GM12878 (cell line): Measurements from ENCODE around the gene GTF3C1. TPM values are rescaled to one million over a fixed set of nuclear protein-coding genes. Genes with fewer than 3 reads are reported as not detected.

Experiments
- ATAC-seq: fragments of 200-7000 bp; cut with Tn5 transposase; 3 replicates; pipeline ENCODE4 v1.9.1; 2020; ENCODE audit warnings: mild to moderate bottlenecking, moderate library complexity
- BruUV-seq: library from RNA; stranded (reverse); fragments of 400-500 nt; replicated peaks from 2 replicates; lab custom pipeline; 2021; lab: Mats Ljungman, UMichigan
- CTCF ChIA-PET: fragments of 300-600 bp; sonication (Branson Sonifier 250); formaldehyde crosslinking; extraction: SDS; loops from one replicate; lab custom pipeline; 2021; ENCODE audit warnings: inconsistent platforms; lab: Yijun Ruan, JAX
- POLR2A ChIA-PET: fragments of 350-600 bp; formaldehyde crosslinking; extraction: SDS; loops from one replicate; lab custom pipeline; 2021; ENCODE audit warnings: inconsistent platforms; lab: Charles Lee
- RAD21 ChIA-PET: fragments of 300-600 bp; sonication (Branson Sonifier 250); formaldehyde crosslinking; loops from one replicate; lab custom pipeline; 2023; ENCODE audit warnings: antibody characterized with exemption; ENCODE audit not compliant: unreplicated experiment; lab: Charles Lee
- SMC1A ChIA-PET: fragments of 300-600 bp; sonication (Branson Sonifier 250); formaldehyde crosslinking; loops from one replicate; lab custom pipeline; 2023; ENCODE audit not compliant: unreplicated experiment, uncharacterized antibody; lab: Charles Lee
- DNase-seq: peaks from one replicate; pipeline ENCODE4 v3.0.0-alpha.2; 2011; ENCODE audit warnings: low read depth, low spot score
- FAIRE-seq: peaks from 3 replicates; lab custom pipeline; 2011; peaks lifted over from hg19 to GRCh38; lab: Jason Lieb, UNC
- H2AFZ ChIP-seq: 2 replicates; pipeline ENCODE4 v1.6.0; 2011; ENCODE audit warnings: low read depth, low read length, control low read depth; ENCODE audit not compliant: control insufficient read depth
- H3K27ac ChIP-seq: 2 replicates; pipeline ENCODE4 v1.5.1; 2011; ENCODE audit warnings: control low read depth; ENCODE audit not compliant: control insufficient read depth, insufficient read depth
- H3K27me3 ChIP-seq, 2 experiments: replicated peaks in 1 of 2; 2 replicates each; pipeline versions ENCODE4 v1.6.0 to v1.6.1; 2011; ENCODE audit warnings: low read length in 1 of 2; ENCODE audit not compliant: control insufficient read depth in 2 of 2, insufficient read depth in 2 of 2
- H3K36me3 ChIP-seq, 2 experiments: 2 replicates each; pipeline ENCODE4 v1.5.1; 2011; ENCODE audit warnings: low read length in 1 of 2; ENCODE audit not compliant: control insufficient read depth in 2 of 2, insufficient read depth in 2 of 2
- H3K4me1 ChIP-seq: 2 replicates; pipeline ENCODE4 v1.6.1; 2011; ENCODE audit warnings: mild to moderate bottlenecking, low read length, moderate library complexity, mixed read lengths; ENCODE audit not compliant: control insufficient read depth, insufficient read depth
- H3K4me2 ChIP-seq: 2 replicates; pipeline ENCODE4 v1.6.0; 2011; ENCODE audit warnings: control low read depth; ENCODE audit not compliant: control insufficient read depth, insufficient read depth
- H3K4me3 ChIP-seq: fragments of 200-600 bp; sonication (generic); 2 replicates; pipeline ENCODE4 v1.5.1; 2016
- H3K79me2 ChIP-seq: 2 replicates; pipeline ENCODE4 v1.6.0; 2011; ENCODE audit warnings: low read length; ENCODE audit not compliant: control insufficient read depth, insufficient read depth
- H3K9ac ChIP-seq: 2 replicates; pipeline ENCODE4 v1.8.0; 2011; ENCODE audit warnings: low read length, control low read depth, mixed read lengths; ENCODE audit not compliant: control insufficient read depth, insufficient read depth
- H3K9me3 ChIP-seq: replicated peaks from 3 replicates; pipeline ENCODE4 v1.5.1; 2011; ENCODE audit warnings: mild to moderate bottlenecking, low read length; ENCODE audit not compliant: control insufficient read depth, insufficient read depth
- H4K20me1 ChIP-seq: 2 replicates; pipeline ENCODE4 v1.6.0; 2011; ENCODE audit not compliant: control insufficient read depth, insufficient read depth
- CHD1 ChIP-seq: IDR thresholded peaks from 2 replicates; pipeline ENCODE4 v1.6.1; 2012; ENCODE audit warnings: low read depth, low read length, improper control_type of control experiment
- DPF2 ChIP-seq: fragments of 450-650 bp; IDR thresholded peaks from 2 replicates; pipeline ENCODE4 v1.6.1; 2017; ENCODE audit warnings: mild to moderate bottlenecking
- E2F4 ChIP-seq: IDR thresholded peaks from 2 replicates; pipeline ENCODE4 v1.6.1; 2012; ENCODE audit warnings: low read depth, low read length, improper control_type of control experiment
- EP300 ChIP-seq, 2 experiments: fragments of 150-350 bp in 1 of 2; IDR thresholded peaks; 2 replicates each; pipeline ENCODE4 v1.6.1; 2011 to 2012; ENCODE audit warnings: low read depth in 2 of 2, low read length in 2 of 2, borderline replicate concordance in 1 of 2, improper control_type of control experiment in 1 of 2, inconsistent platforms in 1 of 2; ENCODE audit not compliant: control insufficient read depth in 1 of 2
- ESRRA ChIP-seq: IDR thresholded peaks from 2 replicates; pipeline ENCODE4 v1.6.1; 2012; ENCODE audit warnings: mild to moderate bottlenecking, low read length, improper control_type of control experiment
- HCFC1 ChIP-seq: fragments of 150-350 bp; IDR thresholded peaks from 2 replicates; pipeline ENCODE4 v1.6.1; 2014; ENCODE audit warnings: low read length
- IRF4 ChIP-seq: IDR thresholded peaks from 2 replicates; pipeline ENCODE4 v1.6.1; 2011; ENCODE audit warnings: low read depth, low read length
- KDM1A ChIP-seq: fragments of 200-600 bp; sonication (generic); IDR thresholded peaks from 2 replicates; pipeline ENCODE4 v1.6.1; 2016; ENCODE audit warnings: borderline replicate concordance
- KLF5 ChIP-seq: fragments of 450-650 bp; IDR thresholded peaks from 2 replicates; pipeline ENCODE4 v1.6.1; 2014; ENCODE audit warnings: mild to moderate bottlenecking; ENCODE audit not compliant: partially characterized antibody
- MAX ChIP-seq: IDR thresholded peaks from 2 replicates; pipeline ENCODE4 v1.6.1; 2012; ENCODE audit warnings: low read depth, low read length, improper control_type of control experiment
- MEF2A ChIP-seq: IDR thresholded peaks from 2 replicates; pipeline ENCODE4 v1.6.1; 2011; ENCODE audit warnings: low read depth, mild to moderate bottlenecking, low read length, moderate library complexity; ENCODE audit not compliant: insufficient read depth
- MTA3 ChIP-seq: IDR thresholded peaks from 2 replicates; pipeline ENCODE4 v1.6.1; 2012; ENCODE audit warnings: low read length, inconsistent platforms, borderline replicate concordance
- NFXL1 ChIP-seq: fragments of 450-650 bp; IDR thresholded peaks from 2 replicates; pipeline ENCODE4 v1.6.1; 2017; ENCODE audit warnings: antibody characterized with exemption, mild to moderate bottlenecking, borderline replicate concordance
- NR2C2 ChIP-seq: IDR thresholded peaks from 2 replicates; pipeline ENCODE4 v1.6.1; 2011; ENCODE audit warnings: borderline replicate concordance, low read depth; ENCODE audit not compliant: control insufficient read depth, insufficient read length
- PML ChIP-seq: IDR thresholded peaks from 2 replicates; pipeline ENCODE4 v1.6.1; 2012; ENCODE audit warnings: low read length, inconsistent platforms
- RUNX3 ChIP-seq: IDR thresholded peaks from 2 replicates; pipeline ENCODE4 v1.6.1; 2012; ENCODE audit warnings: low read length, inconsistent platforms
- SKIL ChIP-seq: fragments of 450-650 bp; IDR thresholded peaks from 2 replicates; pipeline ENCODE4 v1.6.1; 2017; ENCODE audit warnings: mild to moderate bottlenecking, low read depth, inconsistent platforms; ENCODE audit not compliant: poor library complexity, severe bottlenecking
- SMAD1 ChIP-seq: fragments of 450-650 bp; IDR thresholded peaks from 2 replicates; pipeline ENCODE4 v1.6.1; 2018; ENCODE audit warnings: mild to moderate bottlenecking, low read depth; ENCODE audit not compliant: partially characterized antibody
- ZNF274 ChIP-seq: IDR thresholded peaks from one replicate; pipeline ENCODE4 v1.8.0; 2011; ENCODE audit not compliant: insufficient read length, insufficient read depth
- ZSCAN29 ChIP-seq: fragments of 450-650 bp; IDR thresholded peaks from 2 replicates; pipeline ENCODE4 v1.6.1; 2017; ENCODE audit warnings: mild to moderate bottlenecking, moderate library complexity
- WGBS: methylation state at CpG from one replicate; pipeline ENCODE4 v1.1.6; 2016; ENCODE audit warnings: low lambda C conversion rate; ENCODE audit not compliant: insufficient replicate concordance, insufficient coverage; ENCODE audit errors: missing lambda C conversion rate; 5-methylcytosine and 5-hydroxymethylcytosine counted together
- in situ Hi-C: fragments of 300-500 bp; cut with MboI; formaldehyde crosslinking; loops from 9 replicates; pipeline ENCODE4 v1.14.3; 2018; ENCODE audit warnings: mixed read lengths
- intact Hi-C: fragments of 100-400 bp; cut with micrococcal nuclease; formaldehyde crosslinking; loops from one replicate; pipeline ENCODE4 v1.14.2; 2022; ENCODE audit not compliant: unreplicated experiment
- polyA plus RNA-seq, 11 experiments: library from polyadenylated mRNA; depleted of rRNA in 4 of 11; unstranded in 6 of 11; stranded (reverse) in 5 of 11; fragments of >200 nt; fragmentation: Nextera tagmentation in 4 of 11; fragmentation: Illumina TruSeq in 1 of 11; extraction: Ambion mirVana in 4 of 11; extraction: Trizol in 1 of 11; gene quantifications; 1 replicate in 1 of 11; 2 replicates in 10 of 11; pipeline versions ENCODE4 v1.2.1 to v1.2.3, GENCODE V29; 2011 to 2016; ENCODE audit warnings: inconsistent platforms in 2 of 11, missing spikeins in 2 of 11, low read depth in 1 of 11
- total RNA-seq, 4 experiments: library from RNA; depleted of rRNA in 3 of 4; stranded (reverse); fragments of >200 nt in 3 of 4; fragmentation: Illumina TruSeq in 1 of 4; extraction: Trizol in 1 of 4; gene quantifications; 2 replicates each; pipeline versions ENCODE4 v1.2.1 to v1.2.3, GENCODE V29; 2013 to 2021

The GTF3C1 gene
- total and polyA plus RNA-seq, 10 of the 15 experiments (the other 5 are each of a cell fraction or from before 2014, with no cell fraction given) = 0.98 to 60.9 (median 34.3) TPM

- TF ChIP-seq EP300 (IDR thresholded peaks at IDR 0.05; ENCODE audit: borderline replicate concordance in 1 of 2, control insufficient read depth in 1 of 2, low read depth in 2 of 2, low read length in 2 of 2) (no peak), SKIL (peak; percentile 68), ZSCAN29 (no peak), KDM1A (peak; percentile 32; the same call in 1 of the 2 replicates), E2F4 (no peak), KLF5 (peak; percentile 81)
These were observed 127.6 kb downstream of the GTF3C1 start (continued) for GRCh38 chr16:27421961-27422740.

- DNase-seq (no peak), FAIRE-seq (no peak), ATAC-seq (peak; percentile 67)
- Histone ChIP-seq H3K36me3 (peaks cover 15 to 36% of the 10 kb centered on the region in 2 experiments), H3K9ac (no peak overlapping the region), H3K4me1 (no peaks in the 10 kb centered on the region), H2AFZ (no peak overlapping the region), H4K20me1 (no peaks in the 10 kb centered on the region), H3K4me3 (no peak overlapping the region), H3K9me3 (peaks cover 54% of the 10 kb centered on the region), H3K27ac (no peak overlapping the region), H3K27me3 (no peaks in the 10 kb centered on the region), H3K4me2 (no peak overlapping the region), H3K79me2 (peaks cover 81% of the 10 kb centered on the region)
- ChIA-PET RAD21 (no interaction called here), SMC1A (interaction anchor here (0.5 to 1.5 kb wide), 3 partner anchors 10 to 16 kb away, joined by 3 to 4 read pairs (median 4); no protein-coding TSS in a partner anchor), POLR2A (interaction anchor here (0.5 to 1.0 kb wide), 3 partner anchors 12 to 35 kb away, joined by 3 to 9 read pairs (median 4); no protein-coding TSS in a partner anchor), CTCF (interaction anchor here (1.0 kb wide), 1 partner anchor 11 kb away, joined by 3 read pairs; no protein-coding TSS in a partner anchor)
- BruUV-seq = no TSS peak
- intact Hi-C loops (no loop called here), in situ Hi-C loops (no loop called here)
- WGBS = 54% methylated on average over 4 of the region's 4 CpGs
- TF ChIP-seq ZNF274 (no peak), MTA3 (no peak), RUNX3 (no peak), ESRRA (no peak), NFXL1 (no peak), SMAD1 (no peak), NR2C2 (no peak), MAX (no peak), IRF4 (no peak), CHD1 (no peak), PML (no peak), MEF2A (no peak), HCFC1 (no peak), DPF2 (no peak)
These were observed 132.6 kb downstream of the GTF3C1 start for GRCh38 chr16:27417047-27417671.
